RKO (cell line): ENCODE measurements around the gene BANK1.

Experiments
- DNase-seq: peaks from one replicate; pipeline ENCODE4 v3.0.0-alpha.2; 2016; ENCODE audit warnings: low spot score

BANK1 gene

DNA sequence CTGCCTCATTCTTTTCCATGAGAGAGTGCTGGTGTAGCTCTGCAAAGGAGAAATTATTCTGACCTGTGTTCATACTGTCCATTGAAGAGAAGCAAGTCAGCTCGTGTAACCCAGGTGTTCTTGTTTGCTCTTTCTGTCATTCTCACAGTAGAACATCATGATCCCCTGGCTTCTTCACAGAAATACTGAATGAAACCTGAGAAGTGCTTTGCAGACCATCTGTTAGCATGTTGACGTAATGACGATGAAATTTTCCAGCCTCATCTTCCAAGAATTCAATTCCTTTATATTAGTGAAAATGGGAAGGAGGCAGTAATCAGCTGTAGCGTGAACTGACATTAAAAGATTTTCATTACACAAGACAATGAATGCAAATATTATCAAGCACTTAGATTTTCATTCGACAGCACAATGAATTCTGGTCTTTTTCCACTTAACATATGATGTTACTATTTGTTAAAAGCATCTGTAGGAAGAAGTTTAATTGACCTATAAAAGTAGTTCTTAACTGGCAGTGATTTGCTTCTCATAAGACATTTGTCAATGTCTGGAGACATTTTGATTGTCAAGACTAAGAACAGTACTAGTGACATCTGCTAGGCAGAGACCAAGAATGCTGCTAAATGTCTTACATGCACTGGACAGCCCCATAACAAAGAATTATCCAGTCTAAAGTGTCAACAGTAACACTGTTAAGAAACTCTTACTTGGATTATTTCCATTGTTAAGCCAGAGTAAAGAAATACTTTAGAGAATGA is 246.3 kb downstream of the BANK1 start:
- no peak for DNase-seq

DNA sequence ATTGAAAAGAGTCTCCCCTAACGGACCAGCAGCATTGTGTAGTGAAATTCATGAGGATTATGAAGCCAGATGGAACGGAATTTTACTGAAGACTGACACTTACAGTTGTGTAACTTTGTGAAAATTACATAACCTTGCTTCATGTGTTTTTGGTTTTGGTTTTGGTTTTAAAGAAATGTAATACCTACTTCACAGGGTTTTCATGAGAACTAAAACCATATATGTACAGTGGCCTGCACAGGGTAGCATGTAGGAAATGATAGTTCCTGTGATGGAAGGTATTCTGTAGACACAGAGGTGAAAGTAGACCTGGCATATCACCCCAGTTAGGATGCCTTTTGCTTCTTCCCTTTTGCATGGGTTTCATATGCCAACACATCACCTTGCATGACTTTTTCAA is 247.0 kb downstream of the BANK1 start:
- DNase-seq = no peak

DNA sequence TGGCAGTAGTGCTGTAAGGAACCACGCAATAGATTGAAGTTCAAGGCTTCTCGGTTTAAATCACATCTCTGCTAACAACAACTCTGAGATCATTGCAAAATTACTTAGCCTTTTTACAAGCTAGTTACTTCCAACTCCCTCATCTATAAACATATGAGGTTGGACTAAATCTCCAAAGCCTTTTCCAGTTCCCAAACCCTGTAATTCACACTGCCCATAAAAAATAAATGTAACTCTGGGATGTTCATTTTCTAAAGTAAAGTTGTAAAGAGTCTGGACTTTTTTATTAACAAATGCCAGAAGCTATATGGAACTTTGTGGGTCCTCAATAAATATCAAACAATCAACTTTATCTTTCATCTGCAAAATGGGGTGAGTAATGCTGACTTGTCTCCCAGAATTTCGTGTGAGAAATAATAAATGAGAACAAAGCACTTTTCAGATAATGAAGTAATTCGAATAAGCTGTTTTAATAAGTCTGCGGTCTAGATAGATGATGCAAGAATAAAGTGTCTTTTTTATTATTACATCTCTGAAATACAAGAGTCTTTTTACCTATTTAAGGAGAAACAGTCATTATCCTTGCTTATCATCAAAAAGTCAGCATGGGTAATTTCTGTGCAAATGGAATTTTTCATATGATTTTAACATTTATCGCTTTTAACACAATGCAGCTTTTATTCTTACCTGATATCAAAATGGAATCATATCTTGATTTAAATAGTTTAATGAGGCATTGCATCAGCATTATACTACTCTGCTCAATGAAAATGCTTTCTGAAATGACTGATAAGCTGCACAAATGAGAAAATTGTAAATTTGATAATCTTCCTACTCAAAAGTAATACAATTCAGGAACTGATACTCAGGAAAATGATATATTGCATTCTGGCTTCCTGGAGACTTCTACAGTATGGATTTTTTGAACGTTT is 252.6 kb downstream of the BANK1 start:
- DNase-seq = no peak

DNA sequence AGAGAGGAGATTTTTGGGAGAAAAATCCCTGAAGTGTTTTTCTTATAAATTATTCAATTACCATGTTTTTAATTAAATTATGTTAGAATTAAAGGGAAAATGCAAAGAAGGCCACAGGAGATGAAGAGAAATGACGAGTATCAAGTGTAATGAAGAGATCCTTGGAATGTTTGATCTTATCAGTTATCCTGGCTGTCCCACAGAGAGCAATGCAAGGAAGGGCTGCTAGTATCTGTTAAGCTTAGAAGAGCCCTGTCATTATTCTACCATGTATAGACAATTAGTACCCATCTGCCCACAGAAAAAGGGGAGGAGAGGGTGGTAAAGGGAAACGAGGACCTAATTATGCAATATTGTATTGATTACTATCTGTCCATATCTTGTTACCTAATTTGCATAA is 257.1 kb downstream of the BANK1 start:
- DNase-seq = no peak

DNA sequence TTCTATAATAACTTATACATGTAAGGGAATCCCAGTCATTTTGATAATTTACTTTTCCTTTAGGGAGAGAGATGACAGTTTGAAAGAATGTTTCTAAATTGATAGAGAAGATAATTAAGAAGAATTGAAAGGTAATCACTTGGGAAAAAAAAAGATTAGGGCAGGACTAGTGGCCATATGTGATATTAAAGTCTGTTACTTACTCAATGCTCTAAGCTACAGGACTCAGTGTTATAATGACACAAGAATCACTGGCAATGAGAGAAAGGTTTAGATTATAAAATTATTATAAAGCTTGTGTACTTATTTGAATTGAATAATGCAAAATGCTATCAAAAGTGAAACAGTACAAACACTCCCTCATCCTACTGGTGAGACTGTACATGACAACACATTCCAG is 265.3 kb downstream of the BANK1 start:
- no peak for DNase-seq

DNA sequence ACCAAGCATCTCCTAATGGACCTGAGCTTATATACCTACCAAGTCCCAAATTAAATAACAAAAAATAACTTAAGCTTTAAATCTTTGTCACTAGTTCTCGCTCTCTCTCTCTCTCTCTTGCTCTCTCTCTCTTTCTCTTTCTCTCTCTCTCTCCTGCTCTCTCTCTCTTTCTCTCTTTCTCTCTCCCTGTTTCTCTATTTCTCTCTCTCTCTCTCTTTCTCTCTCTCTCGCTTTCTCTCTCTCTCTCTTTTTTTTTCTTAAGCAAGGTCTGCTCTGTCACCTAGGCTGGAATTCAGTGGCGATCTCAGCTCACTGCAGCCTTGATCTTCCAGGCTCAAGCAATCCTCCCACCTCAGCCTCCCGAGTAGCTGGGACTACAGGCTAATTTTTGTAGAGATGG is 266.6 kb downstream of the BANK1 start:
- DNase-seq = no peak

DNA sequence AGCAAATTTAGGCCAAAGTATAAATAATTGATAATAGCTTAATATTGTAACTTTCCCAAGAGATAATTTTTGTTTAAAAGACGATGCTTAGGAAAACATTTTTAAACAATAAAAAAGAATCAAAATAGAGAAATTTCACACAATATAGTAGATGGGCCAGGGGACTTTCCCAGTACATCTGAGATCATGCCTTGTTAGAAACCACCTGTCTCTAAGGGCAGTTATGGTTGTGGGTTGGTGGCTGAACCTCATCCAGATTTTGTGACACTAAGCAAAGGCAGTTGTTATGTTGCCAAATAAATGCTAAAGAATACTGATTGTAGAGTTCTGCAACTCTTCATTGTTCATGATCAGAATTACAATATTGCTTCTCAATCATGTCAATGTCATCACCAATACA is 270.6 kb downstream of the BANK1 start:
- no peak for DNase-seq

DNA sequence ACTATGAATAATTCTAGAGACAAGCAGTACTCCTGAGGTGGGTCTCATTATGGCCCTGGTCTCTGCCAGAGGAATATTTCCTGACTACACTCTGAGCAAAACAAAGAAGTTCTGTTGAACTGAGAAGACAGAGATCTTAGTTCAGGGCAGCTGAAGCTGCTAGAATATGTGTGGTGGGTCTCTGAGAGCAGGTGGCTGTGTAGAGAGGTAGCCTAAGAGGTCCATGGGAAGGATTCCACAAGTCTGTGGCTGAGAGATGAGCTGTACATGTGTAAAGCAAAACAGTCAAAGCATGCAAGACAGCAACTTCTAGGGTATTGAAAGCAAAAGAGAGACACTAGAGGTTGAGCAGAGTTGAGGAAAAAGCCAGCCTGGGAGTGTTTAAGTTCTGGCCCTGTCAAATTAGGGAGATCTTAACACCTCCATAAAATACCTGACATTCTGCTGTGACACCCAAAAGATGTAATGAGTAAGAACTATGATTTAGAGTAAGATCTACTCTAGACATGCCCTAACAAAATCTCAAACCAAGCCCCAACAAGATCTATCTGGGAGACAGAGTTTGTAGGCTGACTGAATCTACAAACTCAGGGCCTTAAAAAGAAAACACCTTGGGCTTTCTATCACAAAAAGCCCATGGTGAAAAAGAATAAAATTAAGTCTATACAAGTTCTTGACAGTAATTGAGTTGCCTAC is 274.4 kb downstream of the BANK1 start:
- no peak for DNase-seq

DNA sequence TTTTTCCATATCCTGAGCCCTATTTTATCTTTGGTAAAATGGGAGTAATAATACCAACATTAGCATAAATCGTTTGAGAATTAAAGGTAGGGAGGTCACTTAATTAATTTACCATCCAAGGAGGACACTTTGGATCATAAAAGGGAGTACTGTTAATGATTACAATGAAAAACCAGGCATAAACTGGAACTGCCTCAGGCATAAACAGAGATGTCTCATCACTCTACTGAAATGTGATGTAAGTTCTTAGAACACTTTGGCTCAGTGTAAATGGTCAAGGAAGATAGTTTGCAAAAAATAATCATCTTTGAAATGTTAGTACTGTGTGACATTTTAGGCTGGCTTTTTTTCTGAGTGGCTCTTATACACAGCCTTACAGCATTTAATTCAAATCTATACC is 286.1 kb downstream of the BANK1 start:
- DNase-seq = no peak

DNA sequence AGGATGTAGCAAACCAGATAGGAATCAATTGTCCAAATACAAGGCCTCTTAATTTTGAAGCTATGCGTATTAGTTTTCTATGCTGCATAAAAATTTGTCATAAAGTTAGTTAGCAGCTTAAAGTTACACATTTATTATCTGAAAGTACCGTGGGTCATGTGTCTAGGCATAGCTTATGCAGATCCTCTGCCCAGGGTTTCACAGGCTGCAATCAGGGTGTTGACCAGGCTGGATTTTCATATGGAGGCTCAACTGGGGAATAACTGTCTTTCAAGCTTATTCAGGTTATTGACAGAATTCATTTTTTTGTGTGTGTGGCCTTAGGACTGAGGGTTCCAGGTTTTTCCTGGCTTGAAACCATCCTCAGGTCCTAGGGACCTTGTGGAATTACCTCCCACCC is 289.7 kb downstream of the BANK1 start:
- no peak for DNase-seq

DNA sequence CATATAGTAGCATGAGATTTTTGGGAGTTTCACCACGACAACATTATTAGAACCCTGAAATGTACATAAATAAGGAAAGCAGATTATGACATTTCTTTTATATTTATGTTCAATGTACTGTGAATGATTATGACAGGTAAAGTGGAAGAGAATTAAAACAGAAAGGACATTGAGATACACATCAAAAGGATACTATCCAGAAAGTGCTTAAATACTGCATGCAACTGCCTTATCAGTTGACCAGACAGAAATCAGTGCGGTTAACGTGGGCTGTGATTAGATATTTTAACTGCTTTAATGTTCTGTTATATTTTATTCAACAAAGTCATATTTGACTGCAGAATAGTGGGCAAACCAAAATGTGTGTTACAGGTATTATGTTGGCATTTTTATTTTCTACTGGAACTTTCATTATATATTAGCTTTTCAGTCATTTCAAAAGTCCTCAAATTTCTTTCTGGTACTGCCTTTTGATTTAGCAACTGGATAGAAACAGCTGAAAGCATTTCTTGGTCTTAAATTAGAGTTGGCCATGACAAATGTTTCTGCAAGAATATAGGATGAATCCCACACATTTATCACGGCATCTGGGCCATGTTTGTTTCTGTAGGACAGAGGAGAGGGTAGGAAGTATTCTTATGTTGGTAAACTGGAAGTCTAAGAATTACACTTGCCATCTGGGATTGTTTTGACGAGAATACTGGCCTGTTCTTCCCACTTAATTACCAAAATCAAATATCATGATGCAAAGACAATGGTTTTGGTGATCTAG is 299.5 kb downstream of the BANK1 start:
- DNase-seq = no peak

DNA sequence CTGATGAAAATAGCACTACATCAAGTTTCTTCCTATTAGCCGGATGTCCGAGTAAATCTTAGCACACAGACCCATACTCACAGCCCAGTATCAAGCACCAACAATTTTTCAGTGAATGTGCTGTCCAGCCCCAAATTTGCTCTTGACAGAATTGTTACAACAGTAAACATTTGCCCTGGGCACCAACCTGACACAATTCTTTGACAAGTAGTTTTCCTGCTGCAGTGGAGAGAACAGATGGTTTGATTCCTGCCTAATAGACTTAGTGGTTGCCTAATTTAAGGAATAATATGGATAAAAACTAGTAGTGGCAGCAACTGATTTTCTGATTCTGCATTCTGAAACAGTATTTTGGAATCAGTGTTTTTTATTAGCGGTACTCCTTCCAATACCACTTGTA is 301.1 kb downstream of the BANK1 start:
- no peak for DNase-seq

DNA sequence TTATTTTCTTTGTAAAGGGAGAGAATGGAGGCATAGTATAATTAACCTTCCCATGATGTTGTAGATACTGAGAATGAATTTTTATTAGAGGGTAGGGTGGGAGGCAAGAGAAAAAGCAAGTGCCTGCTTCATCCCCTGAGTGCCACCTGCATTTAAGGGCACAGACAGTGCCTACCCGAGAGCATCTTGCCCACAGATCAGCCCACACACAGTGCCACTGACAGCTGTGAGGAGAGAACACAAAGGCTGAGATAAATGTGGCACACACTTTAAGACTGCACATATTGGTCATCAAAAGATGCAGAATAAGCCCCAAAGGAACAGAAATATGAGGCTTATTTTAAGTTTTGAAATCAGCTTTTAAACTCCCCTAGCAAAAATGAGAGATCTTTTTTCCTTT is 304.0 kb downstream of the BANK1 start:
- no peak for DNase-seq

DNA sequence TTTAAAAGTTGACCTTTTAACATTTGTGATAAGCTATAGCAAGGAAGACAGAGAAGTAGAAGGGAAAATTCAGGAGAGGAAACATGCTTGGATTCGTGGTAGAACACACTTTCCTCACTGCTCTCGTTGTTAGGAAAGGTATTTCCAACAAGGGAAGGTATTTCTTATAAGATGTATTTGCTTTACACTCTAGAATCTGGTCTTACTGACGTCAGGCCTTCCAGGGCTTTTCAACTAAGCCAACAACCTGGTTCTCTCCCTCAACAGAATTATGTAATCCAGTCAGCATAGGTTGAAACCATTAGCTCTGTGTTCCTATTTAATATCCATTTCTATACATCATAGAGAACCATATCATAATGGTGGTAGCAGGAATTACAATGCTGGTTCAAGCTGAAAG is 312.8 kb downstream of the BANK1 start:
- DNase-seq = no peak

DNA sequence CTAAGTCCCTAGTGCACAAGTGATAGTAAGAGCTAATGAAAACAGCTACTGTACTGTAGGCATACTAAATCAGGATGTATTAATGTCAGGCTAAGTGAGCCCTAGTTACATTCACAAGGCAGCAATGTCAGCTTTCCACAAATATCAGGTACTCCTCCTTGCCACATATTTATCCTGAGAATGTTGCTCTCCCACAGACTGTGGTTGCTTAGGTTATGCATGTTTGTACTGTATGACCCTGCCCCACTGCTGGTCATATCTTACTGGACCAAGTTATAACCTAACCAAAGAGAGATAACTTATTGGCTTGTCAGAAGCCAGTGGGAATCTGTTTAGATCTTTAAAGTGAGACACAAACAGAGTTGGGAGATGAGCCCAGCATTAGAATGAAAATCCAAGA is 313.7 kb downstream of the BANK1 start:
- DNase-seq = no peak

DNA sequence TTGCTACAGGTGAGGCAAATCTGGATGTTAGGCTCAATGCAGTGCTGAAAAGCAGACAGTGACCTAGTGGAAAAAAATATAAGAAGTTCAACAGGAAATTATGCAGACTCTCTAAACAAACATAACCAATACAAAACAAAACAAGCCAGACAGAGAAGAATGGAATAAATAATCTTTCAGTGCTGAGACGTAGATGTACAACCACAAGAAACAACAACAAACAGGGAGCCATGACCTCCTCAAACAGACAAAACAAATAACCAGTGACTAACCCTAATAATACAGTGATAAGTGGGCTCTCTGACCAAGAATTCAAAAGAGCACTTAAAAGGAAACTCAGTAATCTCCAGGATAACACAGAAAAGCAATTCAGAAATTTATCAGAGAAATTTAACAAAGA is 315.5 kb downstream of the BANK1 start:
- DNase-seq = no peak

DNA sequence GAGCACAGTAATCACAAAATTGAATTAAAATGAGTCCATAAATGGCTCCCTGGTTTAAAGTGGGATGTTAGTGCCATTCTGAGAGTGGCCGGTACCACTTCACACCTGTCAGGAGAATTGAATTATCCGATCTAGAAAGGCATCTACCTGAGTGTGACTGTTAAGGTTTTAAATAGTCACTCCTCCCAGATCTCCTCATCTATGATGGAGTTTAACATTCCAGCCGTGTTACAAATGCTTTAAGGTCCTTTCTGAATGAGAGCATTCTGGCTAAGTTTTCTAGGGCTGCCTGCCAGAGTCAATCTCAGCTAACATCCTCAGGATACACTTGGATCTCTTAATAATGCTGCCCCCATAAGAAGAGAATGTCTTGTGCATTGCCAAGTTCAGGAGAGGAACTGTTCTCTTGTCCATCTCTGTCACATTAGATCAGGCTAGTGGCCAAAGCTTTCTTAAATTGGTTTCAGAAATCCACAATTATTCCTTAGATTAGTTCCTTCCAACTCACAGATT is 323.6 kb downstream of the BANK1 start:
- no peak for DNase-seq

DNA sequence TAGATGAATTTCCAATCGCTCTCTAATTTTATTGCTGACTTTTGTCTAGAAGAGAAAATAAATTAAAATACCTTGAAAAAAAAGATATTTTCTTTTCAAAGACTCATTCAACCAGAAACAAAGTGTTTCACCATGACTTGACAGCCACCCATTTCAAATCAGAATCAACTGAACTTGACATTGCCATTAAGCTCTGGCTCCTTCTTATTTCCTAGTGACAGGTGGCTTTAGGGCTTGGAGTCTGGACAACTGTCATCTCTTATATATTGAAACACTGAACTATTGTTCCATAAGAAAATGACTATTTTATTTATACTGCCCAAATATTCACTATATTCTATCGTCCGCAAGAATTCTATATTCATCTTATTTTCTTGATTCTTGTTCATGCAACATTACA is 325.6 kb downstream of the BANK1 start:
- no peak for DNase-seq

DNA sequence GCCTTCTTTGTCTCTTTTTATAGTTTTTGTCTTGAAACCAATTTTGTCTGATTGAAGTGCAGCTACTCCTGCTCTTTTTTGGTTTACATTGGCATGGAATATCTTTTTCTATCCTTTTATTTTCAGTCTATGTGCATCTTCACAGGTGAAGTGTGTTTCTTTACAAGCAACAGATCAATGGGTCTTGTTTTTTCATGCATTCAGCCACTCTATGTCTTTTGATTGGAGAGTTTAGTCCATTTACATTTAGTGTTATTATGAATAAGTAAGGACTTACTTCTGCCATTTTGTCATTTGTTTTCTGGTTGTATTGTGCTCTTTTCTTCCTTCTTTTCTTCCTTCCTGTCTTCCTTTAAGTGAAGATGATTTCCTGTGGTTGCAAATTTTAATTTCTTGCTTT is 330.3 kb downstream of the BANK1 start:
- DNase-seq = no peak
